GM12878 (cell line): ENCODE data around the gene DOCK2. TPM values are rescaled to one million over a fixed set of nuclear protein-coding genes. Genes with fewer than 3 reads are reported as not detected.

Source experiments
- ATAC-seq: fragments of 200-7000 bp; cut with Tn5 transposase; 3 replicates; pipeline ENCODE4 v1.9.1; 2020; ENCODE audit warnings: mild to moderate bottlenecking, moderate library complexity
- BruUV-seq: library from RNA; stranded (reverse); fragments of 400-500 nt; replicated peaks from 2 replicates; lab custom pipeline; 2021; lab: Mats Ljungman, UMichigan
- CTCF ChIA-PET: fragments of 300-600 bp; sonication (Branson Sonifier 250); formaldehyde crosslinking; extraction: SDS; loops from one replicate; lab custom pipeline; 2021; ENCODE audit warnings: inconsistent platforms; lab: Yijun Ruan, JAX
- POLR2A ChIA-PET: fragments of 350-600 bp; formaldehyde crosslinking; extraction: SDS; loops from one replicate; lab custom pipeline; 2021; ENCODE audit warnings: inconsistent platforms; lab: Charles Lee
- RAD21 ChIA-PET: fragments of 300-600 bp; sonication (Branson Sonifier 250); formaldehyde crosslinking; loops from one replicate; lab custom pipeline; 2023; ENCODE audit warnings: antibody characterized with exemption; ENCODE audit not compliant: unreplicated experiment; lab: Charles Lee
- SMC1A ChIA-PET: fragments of 300-600 bp; sonication (Branson Sonifier 250); formaldehyde crosslinking; loops from one replicate; lab custom pipeline; 2023; ENCODE audit not compliant: unreplicated experiment, uncharacterized antibody; lab: Charles Lee
- DNase-seq: peaks from one replicate; pipeline ENCODE4 v3.0.0-alpha.2; 2011; ENCODE audit warnings: low read depth, low spot score
- FAIRE-seq: peaks from 3 replicates; lab custom pipeline; 2011; peaks lifted over from hg19 to GRCh38; lab: Jason Lieb, UNC
- H2AFZ ChIP-seq: 2 replicates; pipeline ENCODE4 v1.6.0; 2011; ENCODE audit warnings: low read depth, low read length, control low read depth; ENCODE audit not compliant: control insufficient read depth
- H3K27ac ChIP-seq: 2 replicates; pipeline ENCODE4 v1.5.1; 2011; ENCODE audit warnings: control low read depth; ENCODE audit not compliant: control insufficient read depth, insufficient read depth
- H3K27me3 ChIP-seq, 2 experiments: replicated peaks in 1 of 2; 2 replicates each; pipeline versions ENCODE4 v1.6.0 to v1.6.1; 2011; ENCODE audit warnings: low read length in 1 of 2; ENCODE audit not compliant: control insufficient read depth in 2 of 2, insufficient read depth in 2 of 2
- H3K36me3 ChIP-seq, 2 experiments: 2 replicates each; pipeline ENCODE4 v1.5.1; 2011; ENCODE audit warnings: low read length in 1 of 2; ENCODE audit not compliant: control insufficient read depth in 2 of 2, insufficient read depth in 2 of 2
- H3K4me1 ChIP-seq: 2 replicates; pipeline ENCODE4 v1.6.1; 2011; ENCODE audit warnings: mild to moderate bottlenecking, low read length, moderate library complexity, mixed read lengths; ENCODE audit not compliant: control insufficient read depth, insufficient read depth
- H3K4me2 ChIP-seq: 2 replicates; pipeline ENCODE4 v1.6.0; 2011; ENCODE audit warnings: control low read depth; ENCODE audit not compliant: control insufficient read depth, insufficient read depth
- H3K4me3 ChIP-seq: fragments of 200-600 bp; sonication (generic); 2 replicates; pipeline ENCODE4 v1.5.1; 2016
- H3K79me2 ChIP-seq: 2 replicates; pipeline ENCODE4 v1.6.0; 2011; ENCODE audit warnings: low read length; ENCODE audit not compliant: control insufficient read depth, insufficient read depth
- H3K9ac ChIP-seq: 2 replicates; pipeline ENCODE4 v1.8.0; 2011; ENCODE audit warnings: low read length, control low read depth, mixed read lengths; ENCODE audit not compliant: control insufficient read depth, insufficient read depth
- H3K9me3 ChIP-seq: replicated peaks from 3 replicates; pipeline ENCODE4 v1.5.1; 2011; ENCODE audit warnings: mild to moderate bottlenecking, low read length; ENCODE audit not compliant: control insufficient read depth, insufficient read depth
- H4K20me1 ChIP-seq: 2 replicates; pipeline ENCODE4 v1.6.0; 2011; ENCODE audit not compliant: control insufficient read depth, insufficient read depth
- BHLHE40 ChIP-seq, 2 experiments: fragments of 450-650 bp in 1 of 2; IDR thresholded peaks; 2 replicates each; pipeline ENCODE4 v1.6.1; 2011 to 2017; ENCODE audit warnings: low read depth in 2 of 2, borderline replicate concordance in 1 of 2, improper control_type of control experiment in 1 of 2, low read length in 1 of 2, mild to moderate bottlenecking in 1 of 2
- BRCA1 ChIP-seq: IDR thresholded peaks from 2 replicates; pipeline ENCODE4 v1.6.1; 2011; ENCODE audit warnings: low read depth, low read length, improper control_type of control experiment
- CHD4 ChIP-seq: fragments of 200-600 bp; sonication (generic); IDR thresholded peaks from 2 replicates; pipeline ENCODE4 v1.6.1; 2016; ENCODE audit warnings: mild to moderate bottlenecking
- HCFC1 ChIP-seq: fragments of 150-350 bp; IDR thresholded peaks from 2 replicates; pipeline ENCODE4 v1.6.1; 2014; ENCODE audit warnings: low read length
- MYB ChIP-seq: fragments of 150-350 bp; IDR thresholded peaks from 2 replicates; pipeline ENCODE4 v1.6.1; 2014; ENCODE audit warnings: mild to moderate bottlenecking, low read depth, low read length, borderline replicate concordance
- NR2C1 ChIP-seq: fragments of 450-650 bp; IDR thresholded peaks from 2 replicates; pipeline ENCODE4 v1.6.1; 2017; ENCODE audit warnings: antibody characterized with exemption, mild to moderate bottlenecking, moderate library complexity
- NR2C2 ChIP-seq: IDR thresholded peaks from 2 replicates; pipeline ENCODE4 v1.6.1; 2011; ENCODE audit warnings: borderline replicate concordance, low read depth; ENCODE audit not compliant: control insufficient read depth, insufficient read length
- POLR2A ChIP-seq: IDR thresholded peaks from 2 replicates; pipeline ENCODE4 v1.6.1; 2011; ENCODE audit warnings: low read depth, mild to moderate bottlenecking, low read length
- SMARCA5 ChIP-seq: fragments of 450-650 bp; IDR thresholded peaks from 2 replicates; pipeline ENCODE4 v1.6.1; 2017; ENCODE audit warnings: mild to moderate bottlenecking
- SPI1 ChIP-seq: IDR thresholded peaks from 2 replicates; pipeline ENCODE4 v1.6.1; 2011; ENCODE audit warnings: low read depth, mild to moderate bottlenecking, low read length, moderate library complexity, borderline replicate concordance; ENCODE audit not compliant: insufficient read depth
- TARDBP ChIP-seq: IDR thresholded peaks from 2 replicates; pipeline ENCODE4 v1.6.1; 2016; ENCODE audit warnings: borderline replicate concordance
- ZBED1 ChIP-seq: IDR thresholded peaks from 2 replicates; pipeline ENCODE4 v1.6.1; 2016; ENCODE audit warnings: borderline replicate concordance
- WGBS: methylation state at CpG from one replicate; pipeline ENCODE4 v1.1.6; 2016; ENCODE audit warnings: low lambda C conversion rate; ENCODE audit not compliant: insufficient replicate concordance, insufficient coverage; ENCODE audit errors: missing lambda C conversion rate; 5-methylcytosine and 5-hydroxymethylcytosine counted together
- in situ Hi-C: fragments of 300-500 bp; cut with MboI; formaldehyde crosslinking; loops from 9 replicates; pipeline ENCODE4 v1.14.3; 2018; ENCODE audit warnings: mixed read lengths
- intact Hi-C: fragments of 100-400 bp; cut with micrococcal nuclease; formaldehyde crosslinking; loops from one replicate; pipeline ENCODE4 v1.14.2; 2022; ENCODE audit not compliant: unreplicated experiment
- polyA plus RNA-seq, 11 experiments: library from polyadenylated mRNA; depleted of rRNA in 4 of 11; unstranded in 6 of 11; stranded (reverse) in 5 of 11; fragments of >200 nt; fragmentation: Nextera tagmentation in 4 of 11; fragmentation: Illumina TruSeq in 1 of 11; extraction: Ambion mirVana in 4 of 11; extraction: Trizol in 1 of 11; gene quantifications; 1 replicate in 1 of 11; 2 replicates in 10 of 11; pipeline versions ENCODE4 v1.2.1 to v1.2.3, GENCODE V29; 2011 to 2016; ENCODE audit warnings: inconsistent platforms in 2 of 11, missing spikeins in 2 of 11, low read depth in 1 of 11
- total RNA-seq, 4 experiments: library from RNA; depleted of rRNA in 3 of 4; stranded (reverse); fragments of >200 nt in 3 of 4; fragmentation: Illumina TruSeq in 1 of 4; extraction: Trizol in 1 of 4; gene quantifications; 2 replicates each; pipeline versions ENCODE4 v1.2.1 to v1.2.3, GENCODE V29; 2013 to 2021
- TF ChIP-seq, protein P1 (sequence below): fragments of 450-650 bp; formaldehyde crosslinking; IDR thresholded peaks from 2 replicates; pipeline ENCODE4 v1.5.0; 2022; ENCODE audit warnings: mild to moderate bottlenecking, missing genetic modification characterization
- TF ChIP-seq, protein P2 (sequence below): fragments of 450-650 bp; formaldehyde crosslinking; IDR thresholded peaks from 2 replicates; pipeline ENCODE4 v1.4.0; 2020; ENCODE audit warnings: mild to moderate bottlenecking, moderate library complexity
- TF ChIP-seq, protein P3 (sequence below): IDR thresholded peaks from 2 replicates; pipeline ENCODE4 v1.6.1; 2011; ENCODE audit warnings: low read depth, low read length, improper control_type of control experiment, borderline replicate concordance
- TF ChIP-seq, protein P4 (sequence below): fragments of 450-650 bp; IDR thresholded peaks from 2 replicates; pipeline ENCODE4 v1.6.1; 2017; ENCODE audit warnings: low read depth, mild to moderate bottlenecking, moderate library complexity

DOCK2 gene
- total and polyA plus RNA-seq, 10 of the 15 experiments (the other 5 are each of a cell fraction or from before 2014, with no cell fraction given), result 34.2 to 192 (median 118) TPM

DNA sequence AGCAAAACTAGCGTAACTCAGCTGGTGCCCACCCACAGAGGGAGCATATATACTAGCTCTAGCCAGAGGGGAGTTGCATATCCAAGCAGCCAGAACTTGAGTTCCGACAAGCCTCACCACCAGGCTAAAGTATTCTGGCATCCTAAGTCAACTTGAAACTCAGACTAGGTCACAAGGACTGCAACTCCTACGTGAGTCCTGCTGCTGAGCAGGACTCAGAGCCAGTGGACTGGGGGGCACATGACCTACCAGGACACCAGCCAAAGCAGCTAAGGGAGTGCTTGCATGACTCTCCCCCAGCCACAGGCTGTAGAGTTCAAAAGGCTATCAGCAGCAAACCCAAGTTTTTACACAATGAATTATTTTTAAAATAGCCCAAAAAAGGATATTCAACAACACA is 27.4 kb upstream of the DOCK2 start:
- SMC1A ChIA-PET, result interaction anchor here (1.1 to 2.4 kb wide), 2 partner anchors 47 to 61 kb away, joined by 3 to 7 read pairs; no protein-coding TSS in a partner anchor

More for the DNA sequence above, 27.4 kb upstream of the DOCK2 start:
- POLR2A ChIA-PET, result no interaction called here
- no peaks in the 10 kb centered on the region for H3K36me3 ChIP-seq
- RAD21 ChIA-PET, result interaction anchor here (0.7 kb wide), 1 partner anchor 27 kb away, joined by 4 read pairs; no protein-coding TSS in a partner anchor
- H3K27me3 ChIP-seq, result no peaks in the 10 kb centered on the region
- no peak for FAIRE-seq
- H3K9me3 ChIP-seq, result no peaks in the 10 kb centered on the region
- no peaks in the 10 kb centered on the region for H3K79me2 ChIP-seq
- WGBS, result 48% methylated on average over 3 of the region's 3 CpGs
- no peak for ATAC-seq
- no peak for DNase-seq
- H3K4me1 ChIP-seq, result peaks cover 6% of the 10 kb centered on the region
- H2AFZ ChIP-seq, result no peak overlapping the region
- no peak overlapping the region for H3K9ac ChIP-seq
- TF ChIP-seq NR2C1 (no peak), MYB (no peak), CHD4 (no peak), POLR2A (no peak), HCFC1 (no peak), BRCA1 (no peak), SMARCA5 (no peak), BHLHE40 (IDR thresholded peaks at IDR 0.05; ENCODE audit: borderline replicate concordance in 1 of 2, low read depth in 2 of 2, low read length in 1 of 2) (no peak), SPI1 (no peak), ZBED1 (no peak), NR2C2 (no peak), TARDBP (no peak)
- TF ChIP-seq, protein P1, sequence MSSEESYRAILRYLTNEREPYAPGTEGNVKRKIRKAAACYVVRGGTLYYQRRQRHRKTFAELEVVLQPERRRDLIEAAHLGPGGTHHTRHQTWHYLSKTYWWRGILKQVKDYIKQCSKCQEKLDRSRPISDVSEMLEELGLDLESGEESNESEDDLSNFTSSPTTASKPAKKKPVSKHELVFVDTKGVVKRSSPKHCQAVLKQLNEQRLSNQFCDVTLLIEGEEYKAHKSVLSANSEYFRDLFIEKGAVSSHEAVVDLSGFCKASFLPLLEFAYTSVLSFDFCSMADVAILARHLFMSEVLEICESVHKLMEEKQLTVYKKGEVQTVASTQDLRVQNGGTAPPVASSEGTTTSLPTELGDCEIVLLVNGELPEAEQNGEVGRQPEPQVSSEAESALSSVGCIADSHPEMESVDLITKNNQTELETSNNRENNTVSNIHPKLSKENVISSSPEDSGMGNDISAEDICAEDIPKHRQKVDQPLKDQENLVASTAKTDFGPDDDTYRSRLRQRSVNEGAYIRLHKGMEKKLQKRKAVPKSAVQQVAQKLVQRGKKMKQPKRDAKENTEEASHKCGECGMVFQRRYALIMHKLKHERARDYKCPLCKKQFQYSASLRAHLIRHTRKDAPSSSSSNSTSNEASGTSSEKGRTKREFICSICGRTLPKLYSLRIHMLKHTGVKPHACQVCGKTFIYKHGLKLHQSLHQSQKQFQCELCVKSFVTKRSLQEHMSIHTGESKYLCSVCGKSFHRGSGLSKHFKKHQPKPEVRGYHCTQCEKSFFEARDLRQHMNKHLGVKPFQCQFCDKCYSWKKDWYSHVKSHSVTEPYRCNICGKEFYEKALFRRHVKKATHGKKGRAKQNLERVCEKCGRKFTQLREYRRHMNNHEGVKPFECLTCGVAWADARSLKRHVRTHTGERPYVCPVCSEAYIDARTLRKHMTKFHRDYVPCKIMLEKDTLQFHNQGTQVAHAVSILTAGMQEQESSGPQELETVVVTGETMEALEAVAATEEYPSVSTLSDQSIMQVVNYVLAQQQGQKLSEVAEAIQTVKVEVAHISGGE, result no peak
- TF ChIP-seq, protein P2, sequence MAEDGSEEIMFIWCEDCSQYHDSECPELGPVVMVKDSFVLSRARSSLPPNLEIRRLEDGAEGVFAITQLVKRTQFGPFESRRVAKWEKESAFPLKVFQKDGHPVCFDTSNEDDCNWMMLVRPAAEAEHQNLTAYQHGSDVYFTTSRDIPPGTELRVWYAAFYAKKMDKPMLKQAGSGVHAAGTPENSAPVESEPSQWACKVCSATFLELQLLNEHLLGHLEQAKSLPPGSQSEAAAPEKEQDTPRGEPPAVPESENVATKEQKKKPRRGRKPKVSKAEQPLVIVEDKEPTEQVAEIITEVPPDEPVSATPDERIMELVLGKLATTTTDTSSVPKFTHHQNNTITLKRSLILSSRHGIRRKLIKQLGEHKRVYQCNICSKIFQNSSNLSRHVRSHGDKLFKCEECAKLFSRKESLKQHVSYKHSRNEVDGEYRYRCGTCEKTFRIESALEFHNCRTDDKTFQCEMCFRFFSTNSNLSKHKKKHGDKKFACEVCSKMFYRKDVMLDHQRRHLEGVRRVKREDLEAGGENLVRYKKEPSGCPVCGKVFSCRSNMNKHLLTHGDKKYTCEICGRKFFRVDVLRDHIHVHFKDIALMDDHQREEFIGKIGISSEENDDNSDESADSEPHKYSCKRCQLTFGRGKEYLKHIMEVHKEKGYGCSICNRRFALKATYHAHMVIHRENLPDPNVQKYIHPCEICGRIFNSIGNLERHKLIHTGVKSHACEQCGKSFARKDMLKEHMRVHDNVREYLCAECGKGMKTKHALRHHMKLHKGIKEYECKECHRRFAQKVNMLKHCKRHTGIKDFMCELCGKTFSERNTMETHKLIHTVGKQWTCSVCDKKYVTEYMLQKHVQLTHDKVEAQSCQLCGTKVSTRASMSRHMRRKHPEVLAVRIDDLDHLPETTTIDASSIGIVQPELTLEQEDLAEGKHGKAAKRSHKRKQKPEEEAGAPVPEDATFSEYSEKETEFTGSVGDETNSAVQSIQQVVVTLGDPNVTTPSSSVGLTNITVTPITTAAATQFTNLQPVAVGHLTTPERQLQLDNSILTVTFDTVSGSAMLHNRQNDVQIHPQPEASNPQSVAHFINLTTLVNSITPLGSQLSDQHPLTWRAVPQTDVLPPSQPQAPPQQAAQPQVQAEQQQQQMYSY (CRISPR knock-in tag), result no peak
- TF ChIP-seq, protein P3, sequence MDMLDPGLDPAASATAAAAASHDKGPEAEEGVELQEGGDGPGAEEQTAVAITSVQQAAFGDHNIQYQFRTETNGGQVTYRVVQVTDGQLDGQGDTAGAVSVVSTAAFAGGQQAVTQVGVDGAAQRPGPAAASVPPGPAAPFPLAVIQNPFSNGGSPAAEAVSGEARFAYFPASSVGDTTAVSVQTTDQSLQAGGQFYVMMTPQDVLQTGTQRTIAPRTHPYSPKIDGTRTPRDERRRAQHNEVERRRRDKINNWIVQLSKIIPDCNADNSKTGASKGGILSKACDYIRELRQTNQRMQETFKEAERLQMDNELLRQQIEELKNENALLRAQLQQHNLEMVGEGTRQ, result no peak
- TF ChIP-seq, protein P4, sequence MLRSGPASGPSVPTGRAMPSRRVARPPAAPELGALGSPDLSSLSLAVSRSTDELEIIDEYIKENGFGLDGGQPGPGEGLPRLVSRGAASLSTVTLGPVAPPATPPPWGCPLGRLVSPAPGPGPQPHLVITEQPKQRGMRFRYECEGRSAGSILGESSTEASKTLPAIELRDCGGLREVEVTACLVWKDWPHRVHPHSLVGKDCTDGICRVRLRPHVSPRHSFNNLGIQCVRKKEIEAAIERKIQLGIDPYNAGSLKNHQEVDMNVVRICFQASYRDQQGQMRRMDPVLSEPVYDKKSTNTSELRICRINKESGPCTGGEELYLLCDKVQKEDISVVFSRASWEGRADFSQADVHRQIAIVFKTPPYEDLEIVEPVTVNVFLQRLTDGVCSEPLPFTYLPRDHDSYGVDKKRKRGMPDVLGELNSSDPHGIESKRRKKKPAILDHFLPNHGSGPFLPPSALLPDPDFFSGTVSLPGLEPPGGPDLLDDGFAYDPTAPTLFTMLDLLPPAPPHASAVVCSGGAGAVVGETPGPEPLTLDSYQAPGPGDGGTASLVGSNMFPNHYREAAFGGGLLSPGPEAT, result no peak
- no peak overlapping the region for H3K27ac ChIP-seq
- intact Hi-C loops, result loop anchor here (5.0 kb wide), 1 partner anchor 63 kb away; no protein-coding TSS in a partner anchor
- in situ Hi-C loops, result no loop called here
- no peaks in the 10 kb centered on the region for H4K20me1 ChIP-seq
- H3K4me3 ChIP-seq, result no peak overlapping the region
- BruUV-seq, result no TSS peak
- no peak overlapping the region for H3K4me2 ChIP-seq
- CTCF ChIA-PET, result no interaction called here
